GM13977 (cell line): ENCODE data around the gene DHDH.

Experiments used
- DNase-seq: peaks from one replicate; pipeline ENCODE4 v3.0.0; 2012; ENCODE audit warnings: low spot score
- in situ Hi-C: fragments of 300-500 bp; cut with MboI; formaldehyde crosslinking; loops from one replicate; pipeline ENCODE4 v1.12.0; 2022; ENCODE audit warnings: low sequenced_read_pairs, low pct_unique_long_range_greater_than_20kb, mixed read lengths, inconsistent platforms; ENCODE audit not compliant: unreplicated experiment
- TF ChIP-seq, protein P1 (sequence below): IDR thresholded peaks from 2 replicates; pipeline ENCODE4 v1.5.1; 2012; ENCODE audit warnings: mild to moderate bottlenecking, control low read depth; ENCODE audit not compliant: insufficient read depth; ENCODE audit errors: extremely low read depth, missing control alignments

DHDH gene

DNA sequence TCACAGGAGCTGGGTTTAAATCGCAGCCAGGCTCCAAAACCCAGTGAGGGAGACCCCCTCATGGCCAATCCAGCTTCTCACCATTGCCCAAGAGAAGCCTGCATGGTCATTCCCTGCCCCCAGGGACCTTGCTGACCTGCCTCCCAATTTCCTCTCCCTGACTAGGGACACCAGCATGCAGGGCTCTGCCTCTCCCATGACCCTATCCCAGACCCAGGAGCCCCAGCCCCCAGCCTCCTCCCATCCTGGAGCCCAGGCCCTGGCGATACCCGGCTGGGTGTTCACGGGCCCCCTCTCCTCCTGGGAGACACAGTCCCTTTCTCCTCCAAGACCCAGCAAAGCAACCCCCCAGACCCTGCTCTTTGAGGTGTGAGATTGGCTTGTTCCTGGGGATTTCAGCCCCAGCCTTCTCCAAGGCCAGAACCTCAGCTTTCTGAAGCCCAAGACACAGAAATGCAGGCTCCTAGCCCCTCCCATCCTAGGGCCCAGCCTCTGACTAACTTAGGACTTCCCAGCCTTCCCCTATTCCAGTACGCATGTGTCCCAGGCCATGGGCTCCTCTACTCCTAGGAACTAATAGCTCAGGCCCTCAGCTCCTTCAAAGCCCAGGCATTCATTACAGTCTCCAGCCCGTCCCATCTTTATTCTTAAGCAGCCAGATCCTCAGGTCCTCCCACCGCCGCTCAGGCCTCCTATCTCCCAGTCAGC lies 58.5 kb downstream of the DHDH start:
- TF ChIP-seq, protein P1, sequence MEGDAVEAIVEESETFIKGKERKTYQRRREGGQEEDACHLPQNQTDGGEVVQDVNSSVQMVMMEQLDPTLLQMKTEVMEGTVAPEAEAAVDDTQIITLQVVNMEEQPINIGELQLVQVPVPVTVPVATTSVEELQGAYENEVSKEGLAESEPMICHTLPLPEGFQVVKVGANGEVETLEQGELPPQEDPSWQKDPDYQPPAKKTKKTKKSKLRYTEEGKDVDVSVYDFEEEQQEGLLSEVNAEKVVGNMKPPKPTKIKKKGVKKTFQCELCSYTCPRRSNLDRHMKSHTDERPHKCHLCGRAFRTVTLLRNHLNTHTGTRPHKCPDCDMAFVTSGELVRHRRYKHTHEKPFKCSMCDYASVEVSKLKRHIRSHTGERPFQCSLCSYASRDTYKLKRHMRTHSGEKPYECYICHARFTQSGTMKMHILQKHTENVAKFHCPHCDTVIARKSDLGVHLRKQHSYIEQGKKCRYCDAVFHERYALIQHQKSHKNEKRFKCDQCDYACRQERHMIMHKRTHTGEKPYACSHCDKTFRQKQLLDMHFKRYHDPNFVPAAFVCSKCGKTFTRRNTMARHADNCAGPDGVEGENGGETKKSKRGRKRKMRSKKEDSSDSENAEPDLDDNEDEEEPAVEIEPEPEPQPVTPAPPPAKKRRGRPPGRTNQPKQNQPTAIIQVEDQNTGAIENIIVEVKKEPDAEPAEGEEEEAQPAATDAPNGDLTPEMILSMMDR: no peak
- in situ Hi-C loops: no loop called here
- peak; percentile 69 for DNase-seq

DNA sequence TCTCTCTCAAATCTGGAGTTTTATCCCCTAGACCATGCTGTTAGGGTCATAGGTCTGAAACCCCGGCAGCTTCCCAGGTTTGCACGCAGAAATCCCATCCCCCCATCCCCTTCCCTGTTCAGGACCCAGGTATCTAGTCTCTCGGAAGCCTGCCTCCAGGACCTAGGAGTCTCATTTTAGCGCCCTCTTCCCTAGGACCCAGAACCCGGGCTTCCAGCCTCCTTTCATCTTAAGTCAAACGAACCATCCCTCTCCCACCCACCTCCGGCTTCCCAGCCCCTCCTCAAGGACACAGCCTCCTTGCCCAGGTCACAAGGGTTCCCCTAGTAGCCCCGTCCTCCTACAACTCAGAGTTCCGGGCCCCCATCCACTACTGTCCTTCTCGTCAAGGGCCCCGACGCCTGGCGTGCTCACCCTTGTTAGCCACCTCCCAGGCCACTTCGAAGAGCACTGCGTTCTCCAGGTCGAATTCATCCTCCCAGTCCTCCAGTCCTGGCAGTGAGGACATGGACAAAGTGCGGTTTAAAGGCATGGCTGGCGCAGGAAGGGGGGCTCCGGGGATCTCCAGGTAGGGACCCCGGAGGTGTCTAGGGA lies 59.2 kb downstream of the DHDH start:
- TF ChIP-seq, protein P1: no peak
- in situ Hi-C loops: no loop called here
- no peak for DNase-seq

DNA sequence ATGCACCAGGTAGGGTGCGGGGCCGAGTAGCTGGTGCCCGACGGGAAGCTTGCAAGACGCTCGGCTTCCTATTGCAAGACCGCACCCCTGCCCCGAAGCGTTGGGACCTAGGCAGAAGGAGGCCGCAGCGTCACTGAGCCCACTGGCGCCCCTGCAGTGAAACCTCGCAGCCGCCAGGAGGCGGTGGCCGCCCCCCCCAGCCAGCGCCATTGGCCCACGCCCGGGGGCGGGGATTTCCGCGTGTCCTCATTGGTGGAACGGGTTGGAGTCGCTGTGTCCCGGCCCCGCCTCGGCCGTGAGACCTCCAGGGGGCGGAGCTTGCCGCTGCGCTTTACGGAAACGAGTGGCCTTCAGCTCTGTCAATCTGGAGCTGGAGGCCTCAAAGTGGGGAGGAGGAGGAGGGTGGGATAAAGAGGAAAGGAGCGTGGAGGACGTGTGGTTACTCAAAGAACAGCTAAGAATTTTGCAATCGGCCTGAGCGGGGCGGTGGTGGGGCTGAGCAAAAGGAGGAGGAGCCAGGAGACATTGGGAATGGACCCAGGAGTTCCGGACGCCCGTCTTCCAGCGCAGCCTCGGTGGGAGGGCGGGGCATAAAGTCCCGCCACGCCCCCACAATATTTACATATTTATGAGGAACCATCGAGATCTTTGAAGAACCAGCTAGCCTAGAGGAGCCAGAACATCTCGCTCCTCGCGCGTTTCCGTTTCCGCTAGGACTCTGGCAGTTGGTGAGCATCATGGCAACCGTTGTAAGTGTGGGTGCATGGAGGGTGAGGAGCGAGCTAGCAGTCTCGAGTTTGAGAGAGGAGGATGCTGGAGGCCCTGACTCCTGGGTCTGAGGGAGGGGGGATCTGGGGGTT lies 59.9 kb downstream of the DHDH start, which contains the start of the genes GYS1 and RUVBL2:
GYS1 (minus strand) TSS at position 135 of the 860 bp plus-strand sequence. CDS start 197 bp downstream, outside the sequence.
RUVBL2 (plus strand) TSS at position 713 of the 860 bp plus-strand sequence; CDS start at position 738, 25 bp downstream.
- in situ Hi-C loops: no loop called here
- TF ChIP-seq, protein P1: peak; percentile 92
- peak; percentile 99 for DNase-seq

GRCh38 chr19:48994035-48994386 lies 60.5 kb downstream of the DHDH start:
- in situ Hi-C loops: no loop called here
- TF ChIP-seq, protein P1: no peak
- DNase-seq: no peak
